Nephron (organoid): ENCODE measurements around the gene ERN2.

Experiments
- H3K27ac Mint-ChIP-seq, 3 experiments: 2 replicates each; pipeline ENCODE4 v1.8.0; 2020; ENCODE audit warnings: mixed read lengths in 3 of 3, mild to moderate bottlenecking in 2 of 3, moderate library complexity in 1 of 3
- H3K27me3 Mint-ChIP-seq: 2 replicates; pipeline ENCODE4 v1.8.0; 2021; ENCODE audit warnings: low read depth, mild to moderate bottlenecking, moderate library complexity, mixed read lengths
- H3K36me3 Mint-ChIP-seq: 2 replicates; pipeline ENCODE4 v1.8.0; 2020; ENCODE audit warnings: low read depth, mixed read lengths
- H3K4me1 Mint-ChIP-seq: 2 replicates; pipeline ENCODE4 v1.8.0; 2020; ENCODE audit warnings: mixed read lengths
- H3K4me3 Mint-ChIP-seq, 3 experiments: 2 replicates each; pipeline ENCODE4 v1.8.0; 2020; ENCODE audit warnings: mild to moderate bottlenecking in 3 of 3, mixed read lengths in 3 of 3, moderate library complexity in 2 of 3
- H3K9me3 Mint-ChIP-seq: 2 replicates; pipeline ENCODE4 v1.8.0; 2020; ENCODE audit warnings: mixed read lengths
- TF ChIP-seq, protein P1 (sequence below), 3 experiments: fragments of 200-600 bp; sonication (generic); IDR thresholded peaks; one replicate each; pipeline ENCODE4 v1.5.0; 2021; ENCODE audit warnings: antibody characterized with exemption in 3 of 3; ENCODE audit not compliant: unreplicated experiment in 3 of 3

The ERN2 gene

DNA sequence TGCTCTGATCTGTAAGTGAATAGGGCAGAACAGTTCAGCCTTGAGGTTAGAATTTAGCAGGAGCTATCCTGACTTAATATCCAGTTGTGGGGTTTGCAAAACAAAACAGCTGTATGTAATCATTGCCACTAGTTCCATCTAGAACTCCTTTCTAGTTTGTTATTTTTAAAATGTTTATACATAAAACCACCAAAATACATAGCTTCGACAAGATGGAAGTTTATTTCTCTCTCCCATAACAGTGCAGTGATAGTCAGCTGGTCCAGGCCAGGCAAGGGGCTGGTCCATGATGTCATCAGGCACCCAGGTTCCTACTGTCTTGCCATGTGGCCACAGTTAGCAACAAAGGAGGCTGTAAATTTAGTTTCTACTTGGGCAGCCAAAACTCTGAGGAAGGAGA lies 44.8 kb downstream of the ERN2 start:
- H3K4me3 Mint-ChIP-seq, result no peak overlapping the region
- peaks cover 69% of the 10 kb centered on the region for H3K36me3 Mint-ChIP-seq
- no peaks in the 10 kb centered on the region for H3K27me3 Mint-ChIP-seq
- TF ChIP-seq, protein P1, sequence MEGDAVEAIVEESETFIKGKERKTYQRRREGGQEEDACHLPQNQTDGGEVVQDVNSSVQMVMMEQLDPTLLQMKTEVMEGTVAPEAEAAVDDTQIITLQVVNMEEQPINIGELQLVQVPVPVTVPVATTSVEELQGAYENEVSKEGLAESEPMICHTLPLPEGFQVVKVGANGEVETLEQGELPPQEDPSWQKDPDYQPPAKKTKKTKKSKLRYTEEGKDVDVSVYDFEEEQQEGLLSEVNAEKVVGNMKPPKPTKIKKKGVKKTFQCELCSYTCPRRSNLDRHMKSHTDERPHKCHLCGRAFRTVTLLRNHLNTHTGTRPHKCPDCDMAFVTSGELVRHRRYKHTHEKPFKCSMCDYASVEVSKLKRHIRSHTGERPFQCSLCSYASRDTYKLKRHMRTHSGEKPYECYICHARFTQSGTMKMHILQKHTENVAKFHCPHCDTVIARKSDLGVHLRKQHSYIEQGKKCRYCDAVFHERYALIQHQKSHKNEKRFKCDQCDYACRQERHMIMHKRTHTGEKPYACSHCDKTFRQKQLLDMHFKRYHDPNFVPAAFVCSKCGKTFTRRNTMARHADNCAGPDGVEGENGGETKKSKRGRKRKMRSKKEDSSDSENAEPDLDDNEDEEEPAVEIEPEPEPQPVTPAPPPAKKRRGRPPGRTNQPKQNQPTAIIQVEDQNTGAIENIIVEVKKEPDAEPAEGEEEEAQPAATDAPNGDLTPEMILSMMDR (IDR thresholded peaks at IDR 0.05; ENCODE audit: unreplicated experiment in 3 of 3), result no peak
- H3K9me3 Mint-ChIP-seq, result no peaks in the 10 kb centered on the region
- no peak overlapping the region for H3K27ac Mint-ChIP-seq
- H3K4me1 Mint-ChIP-seq, result no peaks in the 10 kb centered on the region

DNA sequence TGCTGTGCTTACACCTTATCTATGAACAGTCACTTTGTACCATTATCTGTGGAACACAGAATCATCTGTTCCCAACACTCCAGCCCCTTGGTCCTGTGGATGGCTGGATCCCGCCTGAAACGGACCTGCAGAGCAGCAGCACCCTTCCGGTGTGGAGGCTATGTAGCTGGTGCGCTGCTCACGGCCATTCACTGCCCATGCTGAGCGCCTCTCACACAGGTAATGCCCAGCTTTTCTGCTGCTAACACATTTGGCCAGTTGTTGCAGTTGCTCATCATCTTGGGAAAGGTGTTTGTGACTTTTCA lies 45.7 kb downstream of the ERN2 start:
- H3K4me3 Mint-ChIP-seq, result no peak overlapping the region
- no peaks in the 10 kb centered on the region for H3K27me3 Mint-ChIP-seq
- H3K27ac Mint-ChIP-seq, result no peak overlapping the region
- H3K36me3 Mint-ChIP-seq, result peaks cover 76% of the 10 kb centered on the region
- no peaks in the 10 kb centered on the region for H3K4me1 Mint-ChIP-seq
- H3K9me3 Mint-ChIP-seq, result no peaks in the 10 kb centered on the region
- TF ChIP-seq, protein P1 (IDR thresholded peaks at IDR 0.05; ENCODE audit: unreplicated experiment in 3 of 3), result no peak

DNA sequence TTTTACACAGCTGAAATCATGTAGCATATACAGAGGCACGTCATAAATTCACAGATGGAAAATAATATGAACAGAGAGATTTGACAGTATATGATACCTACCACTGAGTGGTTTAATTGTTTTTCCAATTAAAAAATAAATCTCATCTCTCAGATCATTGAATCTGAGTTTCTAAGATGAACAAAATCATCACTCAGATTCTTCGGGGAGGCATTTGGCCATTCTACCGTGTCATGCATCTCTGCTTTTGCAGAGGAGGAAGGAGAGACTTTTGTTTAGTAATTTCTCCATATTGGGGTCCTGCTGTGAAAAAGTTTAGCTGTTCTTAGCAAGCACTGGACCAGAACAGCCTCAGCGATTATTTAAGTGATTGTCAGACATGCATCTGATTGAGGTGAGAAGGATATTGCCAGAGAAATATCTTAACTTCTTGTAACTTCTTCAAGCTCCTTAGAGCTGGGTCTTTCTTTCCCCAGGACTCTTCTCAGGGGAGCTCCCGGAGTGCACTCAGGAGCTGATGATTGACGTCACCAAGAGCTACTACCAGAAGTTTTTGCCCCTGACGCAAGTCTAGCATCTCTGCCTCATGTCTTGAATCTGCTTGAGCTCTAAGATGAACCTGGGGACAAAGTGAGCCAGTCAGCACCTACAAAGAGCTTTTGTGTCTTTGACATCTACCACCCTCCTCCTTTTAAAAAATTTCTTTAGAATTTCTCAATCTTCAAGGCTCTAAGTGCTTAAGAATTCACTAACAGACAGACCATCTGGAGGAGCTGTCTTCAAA lies 46.3 kb downstream of the ERN2 start:
- Mint-ChIP-seq H3K27ac (no peak overlapping the region), H3K36me3 (peaks cover 76% of the 10 kb centered on the region), H3K4me1 (no peaks in the 10 kb centered on the region), H3K27me3 (no peaks in the 10 kb centered on the region), H3K9me3 (no peaks in the 10 kb centered on the region), H3K4me3 (no peak overlapping the region)
- TF ChIP-seq, protein P1 (IDR thresholded peaks at IDR 0.05; ENCODE audit: unreplicated experiment in 3 of 3), result no peak

DNA sequence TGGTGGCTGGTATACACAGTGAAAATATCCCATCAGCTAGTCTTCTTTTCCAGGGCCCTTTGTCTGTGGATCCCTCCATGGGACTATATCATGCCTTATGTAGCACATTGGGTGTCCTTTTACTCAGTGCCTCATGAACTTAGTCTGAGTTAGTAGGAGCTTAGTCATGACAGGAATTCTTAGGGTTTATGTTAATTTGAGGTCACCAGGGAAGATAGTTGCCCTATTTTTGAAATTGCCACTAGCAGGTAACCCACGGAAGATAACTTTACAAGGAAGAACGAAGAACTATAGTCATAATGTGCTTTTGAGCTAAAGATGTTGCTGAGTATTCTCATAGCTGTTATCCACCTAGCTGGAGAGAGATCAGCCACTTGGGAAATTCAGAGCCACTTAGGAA lies 49.1 kb downstream of the ERN2 start:
- Mint-ChIP-seq H3K27me3 (no peaks in the 10 kb centered on the region), H3K4me1 (no peaks in the 10 kb centered on the region), H3K36me3 (peaks cover 76% of the 10 kb centered on the region), H3K27ac (no peak overlapping the region), H3K4me3 (no peak overlapping the region), H3K9me3 (no peaks in the 10 kb centered on the region)
- TF ChIP-seq, protein P1 (IDR thresholded peaks at IDR 0.05; ENCODE audit: unreplicated experiment in 3 of 3), result no peak

DNA sequence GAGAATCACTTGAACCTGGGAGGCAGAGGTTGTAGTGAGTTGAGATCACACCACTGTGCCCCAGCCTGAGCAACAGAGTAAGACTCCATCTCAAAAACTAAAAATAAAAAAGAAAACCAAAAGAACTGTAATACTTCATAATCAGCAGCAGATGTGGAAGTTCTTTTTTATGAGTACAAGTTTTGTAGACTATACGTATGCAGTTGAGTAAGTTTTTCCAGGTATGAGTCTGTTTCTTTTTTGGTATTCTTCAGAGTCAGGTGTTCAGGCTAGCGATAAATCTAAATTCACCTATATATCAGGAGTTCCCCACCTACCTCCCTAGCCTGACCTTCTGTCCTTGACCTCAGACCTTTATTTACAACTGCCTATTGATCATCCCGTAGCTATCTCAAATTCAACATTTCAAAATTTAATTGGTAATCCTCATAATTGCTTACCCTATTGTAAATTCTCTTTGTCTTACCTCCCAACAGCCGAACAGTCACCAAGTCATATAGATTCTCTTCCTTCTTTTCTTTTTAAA lies 61.0 kb downstream of the ERN2 start:
- Mint-ChIP-seq H3K9me3 (no peaks in the 10 kb centered on the region), H3K4me1 (no peaks in the 10 kb centered on the region), H3K4me3 (no peak overlapping the region), H3K27me3 (no peaks in the 10 kb centered on the region), H3K27ac (no peak overlapping the region), H3K36me3 (peaks cover 62% of the 10 kb centered on the region)
- TF ChIP-seq, protein P1 (IDR thresholded peaks at IDR 0.05; ENCODE audit: unreplicated experiment in 3 of 3), result no peak
